ENCODE data around the gene TMEM121. TPM values are rescaled to one million over a fixed set of nuclear protein-coding genes. Genes with fewer than 3 reads are reported as not detected.

Gene TMEM121
- total RNA-seq, 1 donor from 2014 or later: 5.5 TPM

DNA sequence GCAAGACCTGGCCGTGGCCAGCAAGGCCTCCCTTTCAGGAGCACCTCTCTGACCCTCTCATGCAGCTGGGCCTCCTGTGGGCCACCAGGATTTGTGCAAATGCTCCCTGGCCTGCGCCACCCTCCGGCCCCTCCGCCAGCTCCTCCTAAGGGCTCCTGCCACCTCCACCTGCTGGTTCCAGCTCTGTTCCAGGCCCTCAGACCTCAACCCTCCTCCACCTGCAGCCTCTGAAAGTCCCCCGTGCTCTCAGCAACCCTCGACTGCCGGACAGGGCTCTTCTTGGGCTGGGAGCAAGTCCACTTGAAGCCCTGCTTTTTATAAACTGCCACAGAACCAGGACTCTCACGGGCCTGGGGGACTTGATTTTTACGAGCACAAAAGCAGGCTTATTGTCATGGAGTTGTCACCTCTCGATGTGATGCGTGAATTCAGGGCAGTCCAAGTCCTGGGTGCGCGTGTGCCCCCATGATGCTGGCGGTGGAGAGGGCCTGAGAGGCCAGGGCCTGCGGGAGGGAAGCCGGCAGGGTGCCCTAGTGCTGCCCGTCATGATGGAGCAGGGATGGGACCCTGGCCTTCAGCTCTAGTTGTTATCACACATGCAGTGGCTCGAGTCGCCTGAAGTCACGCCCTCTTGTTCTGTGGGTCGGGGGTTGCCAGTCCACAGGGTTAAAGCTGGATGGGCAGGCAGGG, 26.2 kb upstream of the TMEM121 start:
- Mint-ChIP-seq H3K4me3 (no peak overlapping the region), H3K36me3 (no peaks in the 10 kb centered on the region), H3K27me3 (no peaks in the 10 kb centered on the region), H3K4me1 (ENCODE audit: unreplicated experiment) (peaks cover 4% of the 10 kb centered on the region), H3K27ac (no peak overlapping the region), H3K9me3 (no peaks in the 10 kb centered on the region)
- TF ChIP-seq, protein P1, sequence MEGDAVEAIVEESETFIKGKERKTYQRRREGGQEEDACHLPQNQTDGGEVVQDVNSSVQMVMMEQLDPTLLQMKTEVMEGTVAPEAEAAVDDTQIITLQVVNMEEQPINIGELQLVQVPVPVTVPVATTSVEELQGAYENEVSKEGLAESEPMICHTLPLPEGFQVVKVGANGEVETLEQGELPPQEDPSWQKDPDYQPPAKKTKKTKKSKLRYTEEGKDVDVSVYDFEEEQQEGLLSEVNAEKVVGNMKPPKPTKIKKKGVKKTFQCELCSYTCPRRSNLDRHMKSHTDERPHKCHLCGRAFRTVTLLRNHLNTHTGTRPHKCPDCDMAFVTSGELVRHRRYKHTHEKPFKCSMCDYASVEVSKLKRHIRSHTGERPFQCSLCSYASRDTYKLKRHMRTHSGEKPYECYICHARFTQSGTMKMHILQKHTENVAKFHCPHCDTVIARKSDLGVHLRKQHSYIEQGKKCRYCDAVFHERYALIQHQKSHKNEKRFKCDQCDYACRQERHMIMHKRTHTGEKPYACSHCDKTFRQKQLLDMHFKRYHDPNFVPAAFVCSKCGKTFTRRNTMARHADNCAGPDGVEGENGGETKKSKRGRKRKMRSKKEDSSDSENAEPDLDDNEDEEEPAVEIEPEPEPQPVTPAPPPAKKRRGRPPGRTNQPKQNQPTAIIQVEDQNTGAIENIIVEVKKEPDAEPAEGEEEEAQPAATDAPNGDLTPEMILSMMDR (conservative IDR thresholded peaks at IDR 0.05): no peak
- no peak for DNase-seq (ENCODE audit: extremely low spot score, unreplicated experiment)

DNA sequence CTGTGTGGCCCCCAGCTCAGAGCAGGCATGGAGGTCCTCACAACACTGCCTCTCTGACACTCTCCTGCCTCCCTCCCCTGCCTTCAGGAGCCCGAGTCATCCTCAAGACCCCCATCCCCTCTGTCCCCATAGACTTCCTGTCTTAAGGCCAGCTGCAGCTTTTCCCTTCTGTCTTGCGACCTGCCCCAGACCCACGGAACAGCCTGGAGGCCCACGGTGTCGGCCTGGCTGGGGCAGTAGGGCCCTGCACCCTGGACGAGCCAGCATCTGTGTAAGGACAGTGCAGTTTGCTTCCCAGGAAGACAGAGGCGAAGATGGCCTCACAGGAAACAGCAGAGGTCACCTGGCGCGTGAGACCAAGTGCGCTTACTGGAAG, 25.7 kb upstream of the TMEM121 start:
- Mint-ChIP-seq H3K27ac (no peak overlapping the region), H3K4me3 (no peak overlapping the region), H3K36me3 (no peaks in the 10 kb centered on the region), H3K4me1 (ENCODE audit: unreplicated experiment) (peaks cover 4% of the 10 kb centered on the region), H3K27me3 (no peaks in the 10 kb centered on the region), H3K9me3 (no peaks in the 10 kb centered on the region)
- no peak for DNase-seq (ENCODE audit: extremely low spot score, unreplicated experiment)
- TF ChIP-seq, protein P1 (conservative IDR thresholded peaks at IDR 0.05): no peak

DNA sequence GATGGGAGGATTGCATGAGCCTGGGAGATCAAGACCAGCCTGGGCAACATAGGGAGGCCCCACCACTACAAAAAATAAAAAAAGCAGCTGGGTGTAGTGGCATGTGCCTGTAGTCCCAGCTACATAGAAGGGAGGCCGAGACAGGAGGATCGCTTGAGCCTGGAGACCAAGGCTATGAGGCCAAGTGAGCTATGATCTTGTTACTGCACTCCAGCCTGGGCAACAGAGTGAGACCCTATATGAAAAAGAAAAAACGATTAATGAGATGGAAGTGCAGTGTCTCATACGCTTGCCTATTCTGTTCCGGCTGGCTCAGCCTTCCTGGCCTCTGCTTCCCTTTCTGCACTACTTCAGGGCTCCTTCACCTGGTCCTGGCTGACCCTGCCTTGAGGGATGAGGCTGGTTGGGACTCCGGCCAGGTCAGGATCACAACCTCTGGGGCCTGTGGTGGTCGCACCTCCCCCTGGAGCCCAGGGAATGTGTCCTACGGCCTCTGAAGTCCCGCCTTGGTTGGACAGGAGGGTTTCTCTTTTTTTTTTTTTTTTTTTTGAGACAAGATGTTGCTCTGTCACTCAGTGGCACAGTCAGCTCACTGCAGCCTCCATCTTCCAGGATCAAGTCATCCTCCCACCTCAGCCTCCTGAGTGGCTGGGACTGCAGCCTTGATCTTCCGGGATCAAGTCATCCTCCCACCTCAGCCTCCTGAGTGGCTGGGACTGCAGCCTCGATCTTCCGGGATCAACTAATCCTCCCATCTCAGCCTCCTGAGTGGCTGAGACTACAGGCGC, 24.7 kb upstream of the TMEM121 start:
- Mint-ChIP-seq H3K4me3 (no peak overlapping the region), H3K27ac (no peak overlapping the region), H3K4me1 (ENCODE audit: unreplicated experiment) (peaks cover 4% of the 10 kb centered on the region), H3K9me3 (no peaks in the 10 kb centered on the region), H3K27me3 (no peaks in the 10 kb centered on the region), H3K36me3 (no peaks in the 10 kb centered on the region)
- no peak for DNase-seq (ENCODE audit: extremely low spot score, unreplicated experiment)
- TF ChIP-seq, protein P1 (conservative IDR thresholded peaks at IDR 0.05): no peak

DNA sequence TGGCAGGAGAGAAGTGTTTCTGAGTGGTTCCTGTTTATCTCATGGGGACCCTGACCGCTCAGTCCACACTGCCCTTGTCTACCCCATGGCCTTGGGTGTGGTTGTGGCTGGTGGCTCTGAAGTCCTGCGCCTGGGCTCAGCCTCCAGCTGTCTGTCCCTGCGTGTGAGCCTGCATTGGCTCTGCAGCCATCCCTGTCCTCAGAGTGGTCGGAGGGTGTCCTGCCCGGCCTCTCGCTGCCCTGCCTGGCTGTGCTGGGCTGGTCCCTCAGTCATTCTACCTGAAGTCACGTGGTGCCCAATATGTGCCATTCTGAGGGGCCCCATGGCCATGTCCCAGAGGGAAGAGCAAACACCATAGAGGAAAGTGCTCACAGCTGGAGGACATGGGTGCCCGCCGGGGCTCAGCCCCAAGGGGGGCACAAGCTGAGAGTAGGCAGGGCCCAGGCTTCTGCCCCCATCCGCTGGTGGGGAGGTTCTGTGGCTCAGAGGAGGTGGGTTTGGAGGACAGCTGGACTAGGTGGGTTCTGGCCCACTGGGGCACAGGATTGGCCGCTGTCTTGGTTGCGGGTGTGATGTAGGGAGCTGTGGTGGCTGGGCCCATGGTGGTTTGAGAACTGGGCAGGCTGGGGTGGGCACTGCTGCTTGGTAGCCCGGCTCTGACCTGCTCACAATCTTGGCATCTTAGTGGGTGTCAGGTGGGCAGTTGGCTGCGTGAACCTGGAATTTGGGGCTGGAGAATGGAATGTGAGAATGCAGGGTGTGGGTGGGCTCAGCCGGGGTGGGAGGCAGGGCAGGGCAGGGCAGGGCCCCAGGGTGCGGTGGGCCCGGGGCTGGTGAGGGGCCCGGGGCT, 23.7 kb upstream of the TMEM121 start:
- H3K27ac Mint-ChIP-seq: no peak overlapping the region
- H3K27me3 Mint-ChIP-seq: peaks cover 3% of the 10 kb centered on the region
- H3K9me3 Mint-ChIP-seq: no peaks in the 10 kb centered on the region
- H3K4me1 Mint-ChIP-seq (ENCODE audit: unreplicated experiment): peaks cover 4% of the 10 kb centered on the region
- TF ChIP-seq, protein P1 (conservative IDR thresholded peaks at IDR 0.05): no peak
- H3K36me3 Mint-ChIP-seq: no peaks in the 10 kb centered on the region
- H3K4me3 Mint-ChIP-seq: no peak overlapping the region
- DNase-seq (ENCODE audit: extremely low spot score, unreplicated experiment): no peak

DNA sequence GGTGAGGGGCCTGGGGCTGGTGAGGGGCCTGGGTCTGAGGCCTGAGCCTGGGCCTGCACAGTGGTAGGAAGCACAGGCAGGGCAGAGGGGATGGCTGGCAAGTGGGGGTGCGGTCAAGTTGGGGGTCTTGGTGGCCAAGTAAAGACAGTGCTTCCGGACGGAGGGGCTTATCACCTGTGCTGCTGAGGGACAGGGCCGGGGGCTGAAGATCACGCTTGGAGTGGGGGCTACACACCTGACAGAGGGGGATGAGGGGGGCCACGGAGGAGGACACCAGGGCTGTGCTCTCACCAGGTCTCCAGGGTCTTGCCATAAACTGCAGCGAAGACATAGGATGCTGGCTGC, 23.1 kb upstream of the TMEM121 start:
- H3K36me3 Mint-ChIP-seq: no peaks in the 10 kb centered on the region
- H3K4me1 Mint-ChIP-seq (ENCODE audit: unreplicated experiment): peaks cover 4% of the 10 kb centered on the region
- H3K9me3 Mint-ChIP-seq: no peaks in the 10 kb centered on the region
- no peak for DNase-seq (ENCODE audit: extremely low spot score, unreplicated experiment)
- peaks cover 7% of the 10 kb centered on the region for H3K27me3 Mint-ChIP-seq
- no peak overlapping the region for H3K4me3 Mint-ChIP-seq
- no peak overlapping the region for H3K27ac Mint-ChIP-seq
- TF ChIP-seq, protein P1 (conservative IDR thresholded peaks at IDR 0.05): no peak

Measured in type B pancreatic cell (in vitro differentiated cells).